GM21528 (cell line): ENCODE data around the gene ENGASE.

Experiments
- ATAC-seq: cut with Tn5 transposase; IDR thresholded peaks from one replicate; pipeline ENCODE4 v1.9.1; 2021; ENCODE audit warnings: mild to moderate bottlenecking, moderate library complexity; ENCODE audit not compliant: unreplicated experiment, low FRiP score

ENGASE gene

DNA sequence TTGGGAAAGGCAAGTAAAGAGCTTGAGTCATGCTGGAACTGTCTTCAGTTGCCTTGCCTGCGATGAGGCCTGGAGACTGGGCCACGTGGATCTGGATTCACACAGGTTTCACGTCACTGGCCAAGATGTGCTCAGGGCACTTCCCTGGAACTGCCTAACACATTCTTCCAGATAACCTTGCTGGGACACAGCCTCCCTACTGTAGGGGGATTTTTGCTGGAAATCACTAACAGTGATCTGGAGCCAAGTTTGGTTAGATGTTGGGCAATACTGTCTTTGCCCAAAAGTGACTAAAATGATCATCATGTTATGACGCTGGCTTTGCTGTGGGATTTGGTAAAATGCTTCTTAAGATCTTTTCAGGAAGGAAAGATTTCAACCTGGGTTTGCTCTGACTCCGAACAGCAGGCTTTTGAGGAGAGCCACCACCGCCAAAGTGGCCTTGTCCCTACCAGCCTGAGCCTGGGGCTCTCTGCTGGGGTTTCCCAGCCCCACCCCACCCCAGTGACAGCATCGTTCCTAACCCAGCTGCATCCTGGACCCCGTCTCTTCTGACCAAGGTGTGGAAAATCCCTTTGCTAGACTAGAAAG, 36.0 kb upstream of the ENGASE start:
- ATAC-seq = no peak

DNA sequence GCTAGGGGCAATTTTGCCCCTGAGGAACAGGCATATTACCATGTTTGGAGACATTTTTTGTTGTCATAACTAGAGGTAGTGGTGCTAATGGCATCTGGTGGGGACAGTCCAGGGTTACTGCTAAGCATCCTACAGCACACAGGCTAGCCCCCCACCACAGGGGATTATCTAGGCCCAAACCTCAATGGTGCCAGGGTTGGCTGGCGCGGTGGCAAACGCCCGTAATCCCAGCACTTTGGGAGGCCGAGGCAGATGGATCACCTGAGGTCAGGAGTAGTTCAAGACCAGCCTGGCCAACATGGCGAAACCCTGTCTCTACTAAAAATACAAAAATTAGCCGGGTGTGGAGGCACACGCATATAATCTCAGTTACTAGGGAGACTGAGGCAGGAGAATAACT, 35.5 kb upstream of the ENGASE start:
- ATAC-seq = no peak

DNA sequence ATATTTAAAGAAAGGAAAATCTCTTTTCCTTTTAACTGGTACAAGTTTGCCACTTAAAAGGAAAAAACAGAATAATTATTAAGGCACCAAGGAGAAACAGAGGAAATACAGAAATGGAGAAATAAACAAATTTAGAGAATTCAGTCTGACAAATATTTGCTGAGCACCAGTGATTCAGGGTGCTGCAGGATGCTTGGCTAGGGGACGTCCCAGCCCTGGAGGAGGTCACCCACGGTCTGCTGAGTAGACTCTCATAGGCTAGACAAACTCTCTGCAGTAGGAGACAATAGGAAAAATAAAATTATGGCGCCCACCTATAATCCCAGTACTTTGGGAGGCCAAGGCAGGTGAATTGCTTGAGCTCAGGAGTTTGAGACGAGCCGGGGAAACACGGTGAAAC, 34.7 kb upstream of the ENGASE start:
- no peak for ATAC-seq

DNA sequence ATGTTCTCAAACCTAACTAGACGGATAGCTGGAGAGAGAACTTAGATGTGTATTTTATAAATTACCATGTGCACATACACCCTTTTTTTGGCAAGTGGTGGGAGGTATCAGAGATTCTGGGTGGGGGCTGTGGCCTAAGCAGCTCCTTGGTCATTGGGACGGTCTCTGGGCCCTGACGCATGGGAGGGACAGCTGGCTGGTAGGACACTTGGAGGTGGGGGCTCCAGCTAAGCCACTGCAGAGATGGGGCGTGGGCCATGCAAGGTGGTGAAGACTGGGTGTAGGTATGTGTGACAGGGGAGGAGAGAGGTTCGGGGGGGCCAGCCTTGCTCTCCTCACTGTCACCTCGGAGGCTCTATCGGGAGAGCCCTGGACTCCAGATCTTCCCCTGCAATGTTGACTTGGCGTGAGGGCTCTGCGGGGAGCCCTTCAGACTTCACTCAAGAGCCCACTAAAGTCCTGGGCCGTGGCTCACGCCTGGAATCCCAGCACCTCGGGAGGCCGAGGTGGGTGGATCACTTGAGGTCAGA, 33.5 kb upstream of the ENGASE start:
- ATAC-seq = no peak

DNA sequence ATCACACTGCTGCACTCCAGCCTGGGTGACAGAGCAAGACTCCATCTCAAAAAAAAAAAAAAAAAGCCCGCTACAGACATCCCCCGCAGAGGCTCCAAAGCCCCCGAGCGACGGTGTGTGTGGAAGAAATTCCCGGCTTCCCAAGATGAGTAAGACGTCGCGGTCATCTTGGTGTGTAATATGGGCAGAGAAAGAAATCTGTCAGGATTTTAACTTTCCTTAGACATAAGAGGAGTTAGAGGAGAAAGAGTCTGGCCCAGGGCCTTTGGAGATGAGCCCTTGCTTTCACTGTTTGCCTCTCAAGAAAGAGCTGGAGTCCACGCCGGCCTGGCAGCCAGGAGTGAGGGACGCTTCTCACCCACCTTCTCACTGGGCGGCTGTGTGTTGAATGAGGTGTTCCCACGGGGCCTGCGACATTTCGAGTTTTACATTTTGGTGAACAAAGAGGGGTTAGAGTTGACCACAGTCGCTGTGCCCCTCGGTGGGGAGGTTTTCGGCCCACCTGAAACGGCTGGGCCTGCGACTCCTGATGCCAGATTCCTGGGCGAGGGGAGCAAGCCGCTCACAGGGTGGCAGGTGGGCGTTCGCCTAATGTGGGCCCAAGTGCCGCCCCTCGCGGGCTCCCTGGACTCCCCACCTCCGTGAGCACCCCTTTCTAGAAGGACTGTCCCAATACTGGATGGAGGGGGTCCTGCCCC, 32.8 kb upstream of the ENGASE start:
- no peak for ATAC-seq

DNA sequence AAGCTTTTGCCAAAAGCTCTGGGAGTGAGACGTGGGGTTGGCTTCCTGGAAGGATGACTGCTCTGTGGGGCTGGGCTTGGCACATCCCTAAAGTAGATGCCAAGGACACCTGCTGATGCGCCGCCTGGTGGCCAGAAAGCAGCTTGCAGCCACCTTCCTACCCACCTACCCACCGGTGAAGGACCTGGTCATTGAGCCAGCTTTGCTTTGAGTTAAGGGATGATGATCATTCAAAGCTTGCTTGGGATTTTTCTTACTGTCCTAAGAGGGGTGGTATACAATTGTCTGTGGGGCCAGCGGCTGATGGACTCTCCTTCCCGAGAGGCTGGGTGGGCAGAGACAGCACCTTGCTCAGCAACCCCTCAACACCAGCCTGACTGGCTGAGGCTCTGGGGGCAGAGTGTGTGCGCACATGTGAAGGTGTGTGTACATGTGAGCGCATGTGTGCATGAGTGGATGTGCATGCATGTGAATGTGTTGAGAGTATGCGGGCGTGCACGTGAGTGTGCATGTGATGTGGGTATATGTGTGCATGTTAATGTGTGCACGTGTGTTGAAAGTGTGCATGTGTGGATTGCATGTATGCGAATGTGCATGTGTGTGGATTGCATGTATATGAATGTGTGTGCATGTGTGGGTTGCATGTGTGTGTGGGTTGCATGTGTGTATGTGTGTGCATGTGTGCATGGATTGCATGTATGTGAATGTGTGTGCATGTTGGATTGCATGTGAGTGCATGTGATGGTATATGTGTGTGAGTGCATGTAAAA, 32.0 kb upstream of the ENGASE start:
- ATAC-seq = no peak

DNA sequence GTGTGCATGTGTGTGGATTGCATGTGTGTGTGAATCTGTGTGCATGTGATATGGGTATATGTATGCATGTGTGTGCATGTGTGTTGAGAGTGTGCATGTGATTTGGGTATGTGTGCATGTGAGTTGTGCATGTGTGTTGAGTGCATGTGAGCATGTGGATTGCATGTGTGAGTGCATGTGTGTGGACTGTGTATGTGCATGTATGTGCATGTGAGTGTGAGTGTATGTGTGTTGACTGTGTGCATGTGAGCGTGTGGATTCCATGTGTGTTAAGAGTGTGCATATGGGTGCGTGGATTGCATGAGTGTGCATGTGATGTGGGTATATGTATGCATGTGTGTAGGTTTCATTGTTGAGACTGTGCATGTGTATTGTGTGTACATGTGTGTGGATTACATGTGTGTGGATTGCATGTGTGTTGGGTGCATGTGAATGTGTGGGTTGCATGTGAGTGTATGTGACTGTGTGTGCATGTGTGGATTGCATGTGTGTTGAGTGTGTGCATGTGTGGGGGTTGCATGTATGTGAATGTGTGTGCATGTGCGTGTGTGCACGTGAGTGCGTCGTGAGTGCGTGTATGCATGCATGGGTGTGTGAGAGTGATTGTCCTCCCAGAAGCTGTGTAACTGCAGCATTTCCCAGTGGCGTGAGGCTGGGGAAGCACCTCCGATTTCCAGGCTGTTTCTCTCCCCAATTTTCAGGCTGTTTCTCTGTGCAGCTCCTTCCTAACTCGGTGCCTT, 31.3 kb upstream of the ENGASE start:
- no peak for ATAC-seq

DNA sequence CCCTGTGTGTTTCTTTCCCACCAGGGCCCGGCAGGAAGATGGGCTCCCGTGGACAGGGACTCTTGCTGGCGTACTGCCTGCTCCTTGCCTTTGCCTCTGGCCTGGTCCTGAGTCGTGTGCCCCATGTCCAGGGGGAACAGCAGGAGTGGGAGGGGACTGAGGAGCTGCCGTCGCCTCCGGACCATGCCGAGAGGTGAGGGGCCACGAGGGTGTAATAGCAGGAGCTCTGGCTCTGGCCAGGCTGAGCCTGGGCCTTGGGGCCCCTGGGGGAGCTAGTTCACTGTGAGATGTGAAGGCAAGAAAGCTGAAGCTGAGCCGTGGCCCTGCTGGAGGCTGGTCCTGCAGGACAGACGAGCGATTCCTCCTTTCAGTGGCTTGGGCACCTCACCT, 30.7 kb upstream of the ENGASE start:
- ATAC-seq = no peak

DNA sequence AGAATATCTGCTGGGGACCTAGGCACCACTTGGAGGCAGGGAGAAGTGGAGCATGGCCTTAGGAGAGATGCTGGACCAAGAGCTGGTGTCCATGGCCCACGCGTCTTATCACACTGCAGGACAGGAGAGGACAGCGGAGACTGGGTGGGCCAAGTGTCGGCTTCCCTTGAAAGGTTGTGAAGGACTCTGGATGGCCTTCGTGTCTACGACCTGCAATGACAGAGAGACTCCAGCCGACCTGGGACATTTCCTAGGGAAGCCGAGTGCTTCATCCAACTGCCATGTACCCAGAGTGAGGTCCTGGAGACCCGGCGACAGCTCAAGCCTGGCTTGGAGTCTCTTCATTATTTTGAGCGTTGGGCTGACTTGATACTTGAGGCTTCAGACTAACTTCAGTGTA, 30.2 kb upstream of the ENGASE start:
- ATAC-seq = no peak

DNA sequence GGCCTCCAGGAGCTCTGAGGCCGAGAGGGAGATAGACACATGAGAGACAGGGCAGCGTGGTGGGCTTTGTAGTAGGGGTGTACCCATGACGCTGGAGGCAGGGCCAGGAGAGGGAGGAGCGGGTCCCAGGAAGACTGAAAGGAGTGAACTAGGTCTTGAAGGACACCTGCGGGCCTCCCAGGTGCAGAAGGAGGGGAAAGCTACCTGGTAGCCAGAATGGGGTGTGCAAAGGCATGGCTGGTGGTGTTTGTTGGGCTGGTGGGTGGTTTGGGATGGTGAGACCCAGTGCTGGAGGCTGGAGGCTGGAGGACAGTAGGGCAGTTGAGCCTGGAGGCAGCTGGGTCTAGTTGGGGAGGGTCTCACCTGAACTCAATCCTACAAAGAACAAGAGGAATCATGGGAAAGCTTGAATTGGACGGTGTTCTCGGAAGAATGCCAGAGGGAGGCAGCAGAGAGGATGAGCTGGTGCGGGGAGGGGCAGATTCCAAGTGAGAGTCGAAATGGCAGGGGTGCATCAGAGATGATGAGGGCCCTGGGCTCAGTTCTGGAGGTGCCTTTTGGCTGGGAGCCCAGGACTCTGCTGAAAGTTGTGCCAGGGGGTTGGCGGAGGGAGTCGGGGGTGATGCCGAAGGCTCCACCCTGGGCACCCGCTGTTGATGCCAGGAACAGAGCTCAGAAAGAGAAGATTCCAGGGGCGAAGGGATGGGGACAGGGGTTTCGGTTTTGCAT, 29.5 kb upstream of the ENGASE start:
- ATAC-seq = no peak

DNA sequence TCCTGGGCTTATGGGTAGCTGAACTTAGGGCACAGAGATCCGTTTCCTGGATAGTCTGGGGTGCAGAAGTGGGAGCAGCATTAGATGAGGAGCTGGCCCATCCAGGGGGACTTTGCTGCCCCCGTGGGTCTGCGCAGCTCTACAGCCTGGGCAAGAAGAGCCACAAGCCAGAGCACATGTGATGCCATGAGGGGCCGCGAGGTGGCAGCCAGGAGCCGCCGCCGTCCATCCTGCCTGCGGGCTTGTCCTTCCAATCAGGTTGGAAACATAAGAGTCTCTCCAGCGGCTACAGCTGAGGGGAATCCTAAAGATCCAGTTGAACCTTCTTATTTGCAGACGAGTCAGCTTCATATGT, 28.8 kb upstream of the ENGASE start:
- ATAC-seq = no peak

DNA sequence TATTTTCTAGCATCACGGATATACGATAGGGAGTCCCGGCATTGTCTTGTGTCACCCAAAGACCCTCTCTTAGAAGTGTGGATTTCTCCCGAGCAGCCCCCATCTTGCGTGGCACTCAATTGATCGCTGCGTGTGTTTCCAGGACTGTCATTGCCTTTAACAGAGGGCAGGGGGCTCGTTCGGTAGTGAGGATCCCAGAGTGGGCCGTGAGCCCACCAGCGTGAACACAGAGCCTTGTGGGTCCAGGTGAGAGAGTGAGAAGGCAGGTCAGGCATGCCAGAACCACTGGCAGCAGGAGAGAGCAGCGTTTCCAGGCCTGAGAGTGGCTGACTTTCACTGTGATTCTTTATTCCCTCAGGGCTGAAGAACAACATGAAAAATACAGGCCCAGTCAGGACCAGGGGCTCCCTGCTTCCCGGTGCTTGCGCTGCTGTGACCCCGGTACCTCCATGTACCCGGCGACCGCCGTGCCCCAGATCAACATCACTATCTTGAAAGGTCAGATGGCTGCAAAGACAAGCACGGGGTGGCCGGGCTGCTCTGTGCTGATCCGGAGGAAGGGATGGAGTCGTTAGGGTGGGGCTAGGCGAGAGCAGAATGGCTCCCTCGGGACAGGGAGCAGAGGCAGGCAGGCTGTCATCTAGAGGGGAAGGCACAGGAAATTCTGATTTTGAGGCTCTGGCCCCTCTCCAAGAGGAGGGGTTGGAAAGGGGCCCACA, 28.3 kb upstream of the ENGASE start:
- ATAC-seq = no peak

DNA sequence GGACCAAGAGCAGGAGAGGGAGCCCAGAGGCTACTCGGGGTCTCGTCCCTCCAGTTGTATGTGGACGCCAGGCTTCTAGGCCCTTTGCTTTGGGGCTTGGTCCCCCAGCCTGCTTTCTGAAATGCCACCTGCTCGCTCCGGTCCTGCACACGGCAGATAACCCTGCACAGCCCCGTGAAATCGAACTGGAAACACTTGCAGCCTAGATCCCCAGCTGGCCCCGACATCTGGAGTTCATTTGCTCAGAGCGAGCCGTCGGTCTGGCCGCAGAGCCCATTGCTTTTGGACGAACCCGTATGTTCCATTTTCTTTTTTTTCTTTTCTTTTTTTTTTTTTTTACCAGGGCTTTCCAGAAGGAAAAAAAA, 27.7 kb upstream of the ENGASE start:
- no peak for ATAC-seq

DNA sequence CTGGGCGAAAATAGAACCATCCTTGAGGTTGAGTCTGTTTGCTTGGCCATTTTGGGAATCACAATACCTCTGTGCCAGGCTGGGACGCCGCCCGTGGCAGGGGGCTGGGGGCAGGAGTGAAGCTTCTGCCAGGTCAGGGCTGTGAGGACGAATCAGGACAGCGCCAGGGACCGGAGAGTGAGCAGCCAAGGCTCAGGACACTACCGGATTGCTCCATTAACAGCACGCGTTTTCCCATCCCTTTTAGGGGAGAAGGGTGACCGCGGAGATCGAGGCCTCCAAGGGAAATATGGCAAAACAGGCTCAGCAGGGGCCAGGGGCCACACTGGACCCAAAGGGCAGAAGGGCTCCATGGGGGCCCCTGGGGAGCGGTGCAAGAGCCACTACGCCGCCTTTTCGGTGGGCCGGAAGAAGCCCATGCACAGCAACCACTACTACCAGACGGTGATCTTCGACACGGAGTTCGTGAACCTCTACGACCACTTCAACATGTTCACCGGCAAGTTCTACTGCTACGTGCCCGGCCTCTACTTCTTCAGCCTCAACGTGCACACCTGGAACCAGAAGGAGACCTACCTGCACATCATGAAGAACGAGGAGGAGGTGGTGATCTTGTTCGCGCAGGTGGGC, 27.2 kb upstream of the ENGASE start:
- no peak for ATAC-seq

DNA sequence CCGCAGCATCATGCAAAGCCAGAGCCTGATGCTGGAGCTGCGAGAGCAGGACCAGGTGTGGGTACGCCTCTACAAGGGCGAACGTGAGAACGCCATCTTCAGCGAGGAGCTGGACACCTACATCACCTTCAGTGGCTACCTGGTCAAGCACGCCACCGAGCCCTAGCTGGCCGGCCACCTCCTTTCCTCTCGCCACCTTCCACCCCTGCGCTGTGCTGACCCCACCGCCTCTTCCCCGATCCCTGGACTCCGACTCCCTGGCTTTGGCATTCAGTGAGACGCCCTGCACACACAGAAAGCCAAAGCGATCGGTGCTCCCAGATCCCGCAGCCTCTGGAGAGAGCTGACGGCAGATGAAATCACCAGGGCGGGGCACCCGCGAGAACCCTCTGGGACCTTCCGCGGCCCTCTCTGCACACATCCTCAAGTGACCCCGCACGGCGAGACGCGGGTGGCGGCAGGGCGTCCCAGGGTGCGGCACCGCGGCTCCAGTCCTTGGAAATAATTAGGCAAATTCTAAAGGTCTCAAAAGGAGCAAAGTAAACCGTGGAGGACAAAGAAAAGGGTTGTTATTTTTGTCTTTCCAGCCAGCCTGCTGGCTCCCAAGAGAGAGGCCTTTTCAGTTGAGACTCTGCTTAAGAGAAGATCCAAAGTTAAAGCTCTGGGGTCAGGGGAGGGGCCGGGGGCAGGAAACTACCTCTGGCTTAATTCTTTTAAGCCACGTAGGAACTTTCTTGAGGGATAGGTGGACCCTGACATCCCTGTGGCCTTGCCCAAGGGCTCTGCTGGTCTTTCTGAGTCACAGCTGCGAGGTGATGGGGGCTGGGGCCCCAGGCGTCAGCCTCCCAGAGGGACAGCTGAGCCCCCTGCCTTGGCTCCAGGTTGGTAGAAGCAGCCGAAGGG, 26.4 kb upstream of the ENGASE start:
- no peak for ATAC-seq

DNA sequence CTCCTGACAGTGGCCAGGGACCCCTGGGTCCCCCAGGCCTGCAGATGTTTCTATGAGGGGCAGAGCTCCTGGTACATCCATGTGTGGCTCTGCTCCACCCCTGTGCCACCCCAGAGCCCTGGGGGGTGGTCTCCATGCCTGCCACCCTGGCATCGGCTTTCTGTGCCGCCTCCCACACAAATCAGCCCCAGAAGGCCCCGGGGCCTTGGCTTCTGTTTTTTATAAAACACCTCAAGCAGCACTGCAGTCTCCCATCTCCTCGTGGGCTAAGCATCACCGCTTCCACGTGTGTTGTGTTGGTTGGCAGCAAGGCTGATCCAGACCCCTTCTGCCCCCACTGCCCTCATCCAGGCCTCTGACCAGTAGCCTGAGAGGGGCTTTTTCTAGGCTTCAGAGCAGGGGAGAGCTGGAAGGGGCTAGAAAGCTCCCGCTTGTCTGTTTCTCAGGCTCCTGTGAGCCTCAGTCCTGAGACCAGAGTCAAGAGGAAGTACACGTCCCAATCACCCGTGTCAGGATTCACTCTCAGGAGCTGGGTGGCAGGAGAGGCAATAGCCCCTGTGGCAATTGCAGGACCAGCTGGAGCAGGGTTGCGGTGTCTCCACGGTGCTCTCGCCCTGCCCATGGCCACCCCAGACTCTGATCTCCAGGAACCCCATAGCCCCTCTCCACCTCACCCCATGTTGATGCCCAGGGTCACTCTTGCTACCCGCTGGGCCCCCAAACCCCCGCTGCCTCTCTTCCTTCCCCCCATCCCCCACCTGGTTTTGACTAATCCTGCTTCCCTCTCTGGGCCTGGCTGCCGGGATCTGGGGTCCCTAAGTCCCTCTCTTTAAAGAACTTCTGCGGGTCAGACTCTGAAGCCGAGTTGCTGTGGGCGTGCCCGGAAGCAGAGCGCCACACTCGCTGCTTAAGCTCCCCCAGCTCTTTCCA, 25.5 kb upstream of the ENGASE start:
- no peak for ATAC-seq

DNA sequence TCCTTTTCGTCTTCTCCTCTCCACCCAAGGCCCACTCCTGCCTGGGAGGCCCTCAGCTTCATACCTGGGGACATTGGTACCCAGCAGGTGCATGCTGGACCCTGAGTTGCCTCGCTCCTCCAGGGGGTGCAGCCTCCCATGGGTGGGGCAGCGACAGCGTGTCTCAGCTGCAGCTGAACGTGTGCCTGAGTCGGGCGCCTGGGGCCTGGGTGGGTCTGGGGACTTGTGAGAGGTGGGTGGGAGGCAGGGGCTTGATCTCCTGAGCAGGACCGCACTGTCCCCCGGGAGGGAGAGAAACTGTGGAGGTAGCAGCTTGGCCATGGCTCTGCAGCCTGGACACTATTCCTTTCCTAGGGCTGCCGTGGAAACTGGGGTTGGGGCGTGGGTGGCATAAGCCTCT, 24.8 kb upstream of the ENGASE start:
- ATAC-seq = no peak
